Measurements from ENCODE around the gene NLRP9. TPM values are rescaled to one million over a fixed set of nuclear protein-coding genes. Genes with fewer than 3 reads are reported as not detected.

The NLRP9 gene
- total RNA-seq, 1 donor, result not detected

DNA sequence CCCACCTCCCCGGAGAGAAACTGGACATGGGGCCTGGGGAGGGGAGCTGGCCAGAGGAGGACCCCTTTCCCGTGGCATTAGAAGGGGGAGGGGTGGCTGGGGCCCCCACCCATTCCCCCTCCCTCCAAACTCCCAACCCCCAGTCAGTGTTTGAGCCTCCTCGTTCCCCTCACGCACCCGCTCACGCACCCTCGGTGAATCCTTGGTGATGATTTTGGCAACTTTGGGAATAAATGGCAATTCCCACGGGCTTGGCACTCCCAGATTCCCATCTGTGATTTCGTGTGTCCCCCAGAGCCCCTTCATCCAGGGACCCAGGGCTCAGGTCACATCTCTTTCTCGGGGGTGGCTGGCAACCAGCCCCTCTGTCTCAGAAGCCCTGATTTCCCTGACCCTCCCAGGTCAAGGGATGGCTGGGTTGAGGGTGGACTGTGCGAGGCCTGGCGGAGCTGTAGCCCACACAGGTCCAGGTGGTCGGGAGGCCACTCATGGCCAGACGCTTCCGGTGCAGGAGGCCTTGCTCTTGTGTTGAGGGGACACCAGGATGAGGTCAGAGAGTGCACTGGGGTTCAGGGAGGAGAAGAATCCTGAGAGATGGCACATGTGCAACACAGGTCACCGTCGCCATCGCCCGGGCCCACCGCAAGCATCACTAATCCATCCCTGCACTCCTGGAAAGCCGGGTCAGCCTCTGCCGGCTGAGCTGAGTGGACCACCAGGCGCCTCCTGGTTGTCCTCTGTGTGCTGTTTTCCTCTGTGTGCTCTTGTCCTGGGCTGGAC lies 42.5 kb downstream of the NLRP9 start:
- H3K27me3 ChIP-seq (ENCODE audit: insufficient read depth, low read length), result no peaks in the 10 kb centered on the region
- no peaks in the 10 kb centered on the region for H3K4me1 ChIP-seq (ENCODE audit: insufficient read depth, low read length)
- H3K9me3 ChIP-seq (ENCODE audit: low read depth, low read length), result no peaks in the 10 kb centered on the region
- H3K4me3 ChIP-seq (ENCODE audit: low read length), result no peak overlapping the region

DNA sequence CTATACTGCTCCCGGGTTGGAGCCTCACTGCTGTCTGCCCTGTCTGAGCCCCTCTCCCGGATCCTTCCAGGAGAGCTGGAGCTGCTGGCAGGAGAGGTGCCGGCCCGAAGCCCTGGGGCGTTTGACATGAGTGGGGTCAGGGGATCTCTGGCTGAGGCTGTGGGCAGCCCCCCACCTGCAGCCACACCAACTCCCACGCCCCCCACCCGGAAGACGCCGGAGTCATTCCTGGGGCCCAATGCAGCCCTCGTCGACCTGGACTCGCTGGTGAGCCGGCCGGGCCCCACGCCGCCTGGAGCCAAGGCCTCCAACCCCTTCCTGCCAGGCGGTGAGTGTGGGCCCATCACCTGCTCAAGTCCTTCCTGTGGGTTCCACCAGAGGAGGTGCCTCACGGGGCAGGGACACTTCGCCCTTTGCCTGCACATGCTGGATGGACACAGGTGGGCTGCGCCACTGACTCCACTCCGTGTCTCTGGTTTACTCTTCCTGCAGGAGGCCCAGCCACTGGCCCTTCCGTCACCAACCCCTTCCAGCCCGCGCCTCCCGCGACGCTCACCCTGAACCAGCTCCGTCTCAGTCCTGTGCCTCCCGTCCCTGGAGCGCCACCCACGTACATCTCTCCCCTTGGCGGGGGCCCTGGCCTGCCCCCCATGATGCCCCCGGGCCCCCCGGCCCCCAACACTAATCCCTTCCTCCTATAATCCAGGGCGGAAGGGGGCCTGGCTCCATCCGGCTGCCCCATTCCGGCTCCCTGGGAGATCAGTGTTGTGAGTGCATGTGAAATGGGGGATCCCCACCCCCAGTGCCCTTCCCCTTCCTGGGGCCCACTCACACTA lies 43.3 kb downstream of the NLRP9 start:
- no peaks in the 10 kb centered on the region for H3K27me3 ChIP-seq (ENCODE audit: insufficient read depth, low read length)
- no peaks in the 10 kb centered on the region for H3K4me1 ChIP-seq (ENCODE audit: insufficient read depth, low read length)
- H3K9me3 ChIP-seq (ENCODE audit: low read depth, low read length), result no peaks in the 10 kb centered on the region
- no peak overlapping the region for H3K4me3 ChIP-seq (ENCODE audit: low read length)

DNA sequence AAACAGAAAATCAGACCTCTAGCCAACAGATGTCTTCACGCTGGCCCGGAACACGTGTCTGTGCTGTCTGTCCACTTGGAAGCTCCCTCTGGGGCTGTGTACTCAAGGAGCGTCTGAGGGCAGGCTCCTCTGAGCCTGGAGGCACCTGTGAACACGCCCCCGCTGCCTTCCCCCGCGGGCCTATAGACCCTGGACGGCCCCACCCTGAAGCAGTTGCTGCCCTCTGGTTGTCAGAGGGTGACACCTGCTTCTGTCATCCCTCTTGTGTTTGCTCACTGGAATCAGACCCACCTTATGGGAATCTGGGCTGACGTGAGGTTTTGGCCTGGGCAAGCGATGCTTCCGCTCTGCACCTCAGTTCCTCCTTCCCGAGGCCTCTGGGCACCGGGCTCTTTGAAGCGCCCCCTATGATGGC lies 44.0 kb downstream of the NLRP9 start:
- Histone ChIP-seq H3K4me1 (ENCODE audit: insufficient read depth, low read length) (no peaks in the 10 kb centered on the region), H3K4me3 (ENCODE audit: low read length) (no peak overlapping the region), H3K27me3 (ENCODE audit: insufficient read depth, low read length) (no peaks in the 10 kb centered on the region), H3K9me3 (ENCODE audit: low read depth, low read length) (no peaks in the 10 kb centered on the region)

DNA sequence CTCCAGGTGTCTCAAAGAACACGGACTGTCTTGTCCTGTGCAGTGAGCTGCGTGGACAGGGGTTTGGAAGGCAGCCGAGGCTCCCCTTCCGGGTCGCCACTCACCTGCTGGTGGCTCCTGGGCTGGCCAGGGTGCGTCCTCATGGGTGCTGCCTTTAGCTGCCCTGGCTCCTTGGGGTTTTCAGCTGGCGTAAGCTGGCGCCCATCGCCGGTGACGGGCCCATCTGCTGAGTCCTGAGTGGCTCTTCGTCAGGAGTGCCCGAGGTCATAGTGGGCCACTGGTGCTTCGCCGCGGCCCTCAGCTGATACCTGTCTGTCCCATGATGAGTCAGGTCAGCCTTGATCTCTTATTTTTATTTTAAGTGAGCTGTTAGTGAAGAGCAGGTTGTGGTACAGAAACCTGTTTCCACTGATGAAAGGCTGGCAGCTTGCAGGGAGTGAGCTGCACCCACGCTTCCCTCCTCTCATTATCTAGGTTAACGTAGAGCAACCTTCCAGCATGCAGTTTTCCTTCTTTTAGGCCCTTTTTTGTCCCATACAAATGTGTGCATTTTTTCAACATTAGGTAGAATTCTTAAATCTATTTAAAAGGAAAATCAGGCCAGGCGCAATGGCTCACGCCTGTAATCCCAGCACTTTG lies 44.7 kb downstream of the NLRP9 start:
- H3K4me1 ChIP-seq (ENCODE audit: insufficient read depth, low read length), result no peaks in the 10 kb centered on the region
- no peaks in the 10 kb centered on the region for H3K9me3 ChIP-seq (ENCODE audit: low read depth, low read length)
- no peaks in the 10 kb centered on the region for H3K27me3 ChIP-seq (ENCODE audit: insufficient read depth, low read length)
- H3K4me3 ChIP-seq (ENCODE audit: low read length), result no peak overlapping the region

DNA sequence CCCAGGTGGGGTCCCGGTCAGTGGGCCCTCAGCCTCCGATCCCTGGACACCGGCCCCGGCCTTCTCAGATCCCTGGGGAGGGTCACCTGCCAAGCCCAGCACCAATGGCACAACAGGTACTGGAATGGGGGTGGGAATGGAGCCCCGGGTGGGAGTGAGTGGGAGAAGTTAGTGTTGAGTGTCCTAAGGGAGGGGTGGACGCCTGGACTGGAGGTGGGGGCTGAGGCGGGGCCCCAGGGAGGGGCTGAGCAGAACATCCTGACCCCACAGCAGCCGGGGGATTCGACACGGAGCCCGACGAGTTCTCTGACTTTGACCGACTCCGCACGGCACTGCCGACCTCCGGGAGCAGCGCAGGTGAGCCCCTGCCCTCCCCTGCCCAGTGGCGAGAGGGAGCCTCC lies 45.5 kb downstream of the NLRP9 start:
- H3K27me3 ChIP-seq (ENCODE audit: insufficient read depth, low read length), result no peaks in the 10 kb centered on the region
- no peaks in the 10 kb centered on the region for H3K9me3 ChIP-seq (ENCODE audit: low read depth, low read length)
- H3K4me3 ChIP-seq (ENCODE audit: low read length), result no peak overlapping the region
- no peaks in the 10 kb centered on the region for H3K4me1 ChIP-seq (ENCODE audit: insufficient read depth, low read length)

GRCh38 chr19:55691561-55692481 lies 46.4 kb downstream of the NLRP9 start:
- Histone ChIP-seq H3K4me1 (ENCODE audit: insufficient read depth, low read length) (no peaks in the 10 kb centered on the region), H3K4me3 (ENCODE audit: low read length) (no peak overlapping the region), H3K27me3 (ENCODE audit: insufficient read depth, low read length) (no peaks in the 10 kb centered on the region), H3K9me3 (ENCODE audit: low read depth, low read length) (no peaks in the 10 kb centered on the region)

DNA sequence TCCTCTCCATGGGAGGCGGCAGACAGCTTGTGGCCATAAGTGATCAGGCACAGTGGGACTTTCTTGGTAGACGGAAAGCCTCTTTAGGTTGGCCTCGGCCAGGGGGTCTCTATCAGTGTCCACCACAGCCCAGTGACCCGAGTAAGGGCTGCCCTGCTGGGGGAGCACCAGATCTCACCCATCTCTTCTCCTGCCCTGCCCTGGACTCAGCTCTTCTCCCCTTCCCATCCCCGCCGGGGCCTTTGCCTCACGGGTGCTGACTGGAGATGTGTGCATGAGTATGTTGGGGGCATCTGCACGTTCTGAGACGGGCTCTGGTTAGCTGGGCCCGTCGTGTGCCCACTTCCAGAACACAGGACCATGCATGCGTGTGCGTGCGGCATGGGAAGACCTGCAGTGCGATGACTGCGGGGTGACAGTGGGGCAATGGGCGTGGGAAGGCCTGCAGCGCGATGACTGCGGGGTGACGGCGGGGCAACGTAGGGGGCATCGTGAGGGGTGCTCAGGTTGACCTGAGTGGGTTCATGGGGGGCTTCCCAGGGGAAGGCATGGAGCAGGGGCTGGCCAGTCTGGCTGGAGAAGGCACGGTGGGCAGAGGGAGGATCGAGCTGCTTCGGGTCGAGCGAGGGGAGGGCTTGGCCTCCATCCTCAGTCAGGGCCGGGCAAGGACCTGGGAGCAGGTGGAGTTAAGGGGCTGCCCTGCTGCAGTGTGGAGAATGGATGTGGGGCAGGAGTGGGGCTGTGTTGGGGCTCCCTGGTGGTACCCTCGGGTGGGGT lies 47.2 kb downstream of the NLRP9 start:
- Histone ChIP-seq H3K4me3 (ENCODE audit: low read length) (no peak overlapping the region), H3K27me3 (ENCODE audit: insufficient read depth, low read length) (no peaks in the 10 kb centered on the region), H3K9me3 (ENCODE audit: low read depth, low read length) (no peaks in the 10 kb centered on the region), H3K4me1 (ENCODE audit: insufficient read depth, low read length) (no peaks in the 10 kb centered on the region)

GRCh38 chr19:55690109-55690768 lies 48.0 kb downstream of the NLRP9 start:
- no peaks in the 10 kb centered on the region for H3K4me1 ChIP-seq (ENCODE audit: insufficient read depth, low read length)
- H3K27me3 ChIP-seq (ENCODE audit: insufficient read depth, low read length), result no peaks in the 10 kb centered on the region
- H3K4me3 ChIP-seq (ENCODE audit: low read length), result no peak overlapping the region
- H3K9me3 ChIP-seq (ENCODE audit: low read depth, low read length), result no peaks in the 10 kb centered on the region

GRCh38 chr19:55689411-55690108 lies 48.6 kb downstream of the NLRP9 start:
- Histone ChIP-seq H3K9me3 (ENCODE audit: low read depth, low read length) (no peaks in the 10 kb centered on the region), H3K27me3 (ENCODE audit: insufficient read depth, low read length) (no peaks in the 10 kb centered on the region), H3K4me1 (ENCODE audit: insufficient read depth, low read length) (no peaks in the 10 kb centered on the region), H3K4me3 (ENCODE audit: low read length) (no peak overlapping the region)

DNA sequence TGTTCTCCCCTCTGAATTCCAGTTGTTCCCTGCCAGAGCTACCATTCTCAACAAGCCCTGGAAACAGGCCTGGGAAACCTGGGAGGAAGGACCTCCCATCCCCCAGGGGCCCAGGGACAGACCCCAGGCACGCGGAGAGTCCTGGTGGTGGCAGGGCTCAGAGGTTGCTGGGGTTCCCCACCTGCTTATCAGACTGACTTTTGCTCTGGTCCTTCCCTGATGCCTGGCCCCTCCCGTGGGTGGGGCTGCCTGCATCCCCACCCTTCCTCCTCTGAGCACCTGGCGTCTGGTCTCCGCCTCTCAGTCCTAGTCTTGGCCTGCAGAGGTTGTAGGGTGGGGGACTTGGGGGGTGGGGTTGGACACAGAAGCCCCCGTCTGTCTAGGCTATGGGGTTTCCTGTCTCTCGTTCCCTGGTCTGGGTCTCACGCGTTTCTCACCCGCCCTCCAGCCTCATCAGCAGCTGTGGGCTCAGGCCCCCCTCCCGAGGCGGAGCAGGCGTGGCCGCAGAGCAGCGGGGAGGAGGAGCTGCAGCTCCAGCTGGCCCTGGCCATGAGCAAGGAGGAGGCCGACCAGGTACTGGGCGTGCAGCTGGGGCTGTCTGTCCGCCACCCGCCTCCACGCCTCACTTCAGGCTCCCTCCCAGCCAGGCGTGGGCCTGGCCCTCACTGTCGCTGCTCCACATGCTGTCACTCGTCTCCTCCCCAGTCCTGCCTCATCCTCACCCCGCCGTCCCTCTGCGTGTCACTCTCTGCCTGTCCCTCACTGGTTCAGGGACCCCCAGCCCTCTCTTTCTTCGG lies 49.6 kb downstream of the NLRP9 start:
- no peaks in the 10 kb centered on the region for H3K27me3 ChIP-seq (ENCODE audit: insufficient read depth, low read length)
- H3K4me3 ChIP-seq (ENCODE audit: low read length), result no peak overlapping the region
- no peaks in the 10 kb centered on the region for H3K4me1 ChIP-seq (ENCODE audit: insufficient read depth, low read length)
- H3K9me3 ChIP-seq (ENCODE audit: low read depth, low read length), result no peaks in the 10 kb centered on the region

GRCh38 chr19:55687281-55688201 lies 50.7 kb downstream of the NLRP9 start:
- H3K4me3 ChIP-seq (ENCODE audit: low read length), result no peak overlapping the region
- no peaks in the 10 kb centered on the region for H3K27me3 ChIP-seq (ENCODE audit: insufficient read depth, low read length)
- no peaks in the 10 kb centered on the region for H3K4me1 ChIP-seq (ENCODE audit: insufficient read depth, low read length)
- no peaks in the 10 kb centered on the region for H3K9me3 ChIP-seq (ENCODE audit: low read depth, low read length)

Measured in mononuclear cell (primary cell).